Mesothelial cell of epicardium (in vitro differentiated cells): ENCODE results near the gene VPS13A. TPM values are rescaled to one million over a fixed set of nuclear protein-coding genes. Genes with fewer than 3 reads are reported as not detected.

Experiments used
- DNase-seq, 2 experiments: peaks; one replicate each; pipeline ENCODE4 v3.0.0; 2021; ENCODE audit warnings: low spot score in 2 of 2; ENCODE audit not compliant: unreplicated experiment in 2 of 2
- H3K27ac Mint-ChIP-seq: 2 replicates; pipeline ENCODE4 v1.8.0; 2021; ENCODE audit warnings: mixed read lengths
- H3K27me3 Mint-ChIP-seq: 2 replicates; pipeline ENCODE4 v1.8.0; 2021; ENCODE audit warnings: low read depth, mixed read lengths
- H3K36me3 Mint-ChIP-seq: 2 replicates; pipeline ENCODE4 v1.8.0; 2021; ENCODE audit warnings: mixed read lengths
- H3K4me1 Mint-ChIP-seq: 2 replicates; pipeline ENCODE4 v1.8.0; 2021; ENCODE audit warnings: mixed read lengths
- H3K4me3 Mint-ChIP-seq: 2 replicates; pipeline ENCODE4 v1.8.0; 2021; ENCODE audit warnings: mild to moderate bottlenecking, moderate library complexity, mixed read lengths
- H3K9me3 Mint-ChIP-seq: 2 replicates; pipeline ENCODE4 v1.8.0; 2021; ENCODE audit warnings: mixed read lengths
- CTCF ChIP-seq: fragments of 200-600 bp; sonication (generic); IDR thresholded peaks from one replicate; pipeline ENCODE4 v1.5.0; 2021; ENCODE audit warnings: antibody characterized with exemption; ENCODE audit not compliant: unreplicated experiment
- total RNA-seq: library from RNA; stranded (reverse); gene quantifications from 3 replicates; pipeline ENCODE4 v1.2.1, GENCODE V29; 2021

Gene VPS13A
- total RNA-seq, 1 donor from 2014 or later, result 42.1 TPM

- Mint-ChIP-seq H3K36me3 (peaks cover 10% of the 10 kb centered on the region), H3K27me3 (no peaks in the 10 kb centered on the region), H3K4me3 (no peak overlapping the region), H3K4me1 (no peaks in the 10 kb centered on the region), H3K9me3 (no peaks in the 10 kb centered on the region), H3K27ac (no peak overlapping the region)
- no peak for DNase-seq
- TF ChIP-seq CTCF, result no peak
Measured at GRCh38 chr9:77215874-77216273, 38.5 kb downstream of the VPS13A start.

GRCh38 chr9:77218612-77219011, 41.3 kb downstream of the VPS13A start:
- no peak overlapping the region for H3K27ac Mint-ChIP-seq
- H3K27me3 Mint-ChIP-seq, result no peaks in the 10 kb centered on the region
- no peaks in the 10 kb centered on the region for H3K4me1 Mint-ChIP-seq
- no peak for DNase-seq
- no peaks in the 10 kb centered on the region for H3K9me3 Mint-ChIP-seq
- TF ChIP-seq CTCF, result no peak
- peaks cover 12% of the 10 kb centered on the region for H3K36me3 Mint-ChIP-seq
- H3K4me3 Mint-ChIP-seq, result no peak overlapping the region

- Mint-ChIP-seq H3K4me3 (no peak overlapping the region), H3K27me3 (no peaks in the 10 kb centered on the region), H3K9me3 (no peaks in the 10 kb centered on the region), H3K4me1 (no peaks in the 10 kb centered on the region), H3K27ac (no peak overlapping the region), H3K36me3 (peaks cover 18% of the 10 kb centered on the region)
- TF ChIP-seq CTCF, result no peak
- DNase-seq, result no peak
Measured at GRCh38 chr9:77221431-77221830, 44.1 kb downstream of the VPS13A start.

- Mint-ChIP-seq H3K27me3 (no peaks in the 10 kb centered on the region), H3K4me1 (no peaks in the 10 kb centered on the region), H3K9me3 (peaks cover 6% of the 10 kb centered on the region), H3K27ac (no peak overlapping the region), H3K36me3 (peaks cover 30% of the 10 kb centered on the region), H3K4me3 (no peak overlapping the region)
- no peak for DNase-seq
- TF ChIP-seq CTCF, result no peak
Measured at GRCh38 chr9:77224746-77225312, 47.5 kb downstream of the VPS13A start.

- Mint-ChIP-seq H3K36me3 (peaks cover 38% of the 10 kb centered on the region), H3K27me3 (no peaks in the 10 kb centered on the region), H3K4me3 (no peak overlapping the region), H3K27ac (no peak overlapping the region), H3K9me3 (peaks cover 14% of the 10 kb centered on the region), H3K4me1 (no peaks in the 10 kb centered on the region)
- no peak for TF ChIP-seq CTCF
- DNase-seq, result no peak
Measured at GRCh38 chr9:77236693-77237092, 59.4 kb downstream of the VPS13A start.

- Mint-ChIP-seq H3K4me1 (no peaks in the 10 kb centered on the region), H3K9me3 (peaks cover 6% of the 10 kb centered on the region), H3K4me3 (no peak overlapping the region), H3K27me3 (no peaks in the 10 kb centered on the region), H3K27ac (no peak overlapping the region), H3K36me3 (peaks cover 30% of the 10 kb centered on the region)
- DNase-seq, result no peak
- TF ChIP-seq CTCF, result no peak
Measured at GRCh38 chr9:77237896-77238295, 60.6 kb downstream of the VPS13A start.
